ENCODE data around the gene ACBD6.
"Not testable (repeated sequence)": the region's sequence is repeated elsewhere in the genome, so short reads cannot be mapped to it uniquely, and the experiment has no call there.

The ACBD6 gene

GRCh38 chr1:180488661-180489060, 13.7 kb downstream of the ACBD6 start:
- no peak for DNase-seq

DNA sequence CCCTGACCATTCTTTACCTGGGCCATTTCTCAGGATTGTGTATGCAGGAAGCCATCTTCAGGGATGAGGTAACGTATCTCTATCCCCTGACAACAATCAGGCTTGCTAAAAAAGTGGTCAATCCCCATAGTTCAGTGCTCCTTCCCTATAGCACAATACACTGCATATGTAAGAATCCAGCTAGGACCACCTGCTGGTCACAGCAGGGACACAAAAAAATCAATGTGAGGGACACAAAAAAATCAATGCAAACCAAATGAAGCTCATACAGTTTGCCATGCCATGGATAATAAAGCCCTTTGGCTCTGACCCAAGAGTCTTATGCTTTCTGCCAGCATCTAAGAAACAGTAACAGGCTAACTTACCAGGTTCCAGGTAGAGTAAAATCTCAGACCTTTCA, 16.3 kb downstream of the ACBD6 start:
- no peak for DNase-seq

- DNase-seq: no peak
Measured at GRCh38 chr1:180484490-180484889, 17.9 kb downstream of the ACBD6 start.

GRCh38 chr1:180482425-180483275, 19.7 kb downstream of the ACBD6 start:
- no peak for DNase-seq

GRCh38 chr1:180470031-180470430, 32.3 kb downstream of the ACBD6 start:
- no peak for DNase-seq

GRCh38 chr1:180468311-180468710, 34.1 kb downstream of the ACBD6 start:
- DNase-seq: no peak

DNA sequence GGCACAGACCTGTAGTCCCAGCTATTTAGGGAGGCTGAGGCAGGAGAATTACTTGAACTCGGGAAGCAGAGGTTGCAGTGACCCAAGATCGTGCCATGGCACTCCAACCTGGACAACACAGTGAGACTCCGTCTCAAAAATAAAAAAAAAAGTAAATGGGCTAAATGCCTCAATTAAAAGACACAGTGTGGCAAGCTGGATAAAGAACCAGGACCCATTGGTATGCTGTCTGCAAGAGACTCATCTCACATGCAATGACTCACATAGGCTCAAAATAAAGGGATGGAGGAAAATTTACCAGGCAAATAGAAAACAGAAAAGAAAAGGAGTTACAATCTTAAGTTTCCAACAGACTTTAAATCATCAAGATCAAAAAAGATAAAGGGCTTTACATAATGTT, 40.3 kb downstream of the ACBD6 start:
- no peak for DNase-seq

GRCh38 chr1:180461682-180462081, 40.7 kb downstream of the ACBD6 start:
- DNase-seq: not testable (repeated sequence)

GRCh38 chr1:180458807-180459206, 43.6 kb downstream of the ACBD6 start:
- no peak for DNase-seq

DNA sequence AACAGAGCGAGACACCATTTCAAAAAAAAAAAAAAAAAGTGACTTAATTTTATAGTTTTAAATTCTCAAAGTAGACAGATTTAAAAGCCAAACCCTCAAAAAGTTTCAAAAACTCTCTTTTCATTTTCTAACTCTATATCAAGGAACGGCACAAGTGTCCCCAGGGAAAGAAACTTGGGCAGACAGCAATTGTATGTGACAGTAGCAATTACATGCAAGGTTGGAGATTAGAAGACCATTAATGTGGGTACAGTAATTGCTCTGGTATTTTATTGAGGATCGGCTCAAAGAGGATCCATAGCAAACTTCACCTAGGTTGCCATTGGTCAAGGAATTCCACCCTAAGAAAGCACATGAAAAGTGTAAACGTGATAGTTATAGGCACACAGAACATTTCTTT, 46.2 kb downstream of the ACBD6 start:
- no peak for DNase-seq

- DNase-seq: no peak
Measured at GRCh38 chr1:180451504-180451903, 50.9 kb downstream of the ACBD6 start.

- no peak for DNase-seq
Measured at GRCh38 chr1:180444522-180444921, 57.9 kb downstream of the ACBD6 start.

DNA sequence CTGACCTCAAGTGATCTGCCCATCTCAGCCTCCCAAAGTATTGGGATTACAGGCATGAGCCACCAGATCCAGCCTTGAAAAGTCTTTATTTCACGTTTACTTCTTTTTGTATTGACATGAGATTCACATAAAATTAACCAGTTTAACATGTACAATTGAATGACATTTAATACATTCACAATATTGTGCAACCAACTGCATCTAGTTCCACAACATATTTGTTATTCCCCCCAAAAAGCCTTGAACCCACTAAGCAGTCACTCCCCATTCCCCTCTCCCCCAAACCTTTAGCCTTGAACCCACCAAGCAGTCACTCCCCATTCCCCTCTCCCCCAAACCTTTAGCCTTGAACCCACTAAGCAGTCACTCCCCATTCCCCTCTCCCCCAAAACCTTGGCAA, 62.0 kb downstream of the ACBD6 start:
- DNase-seq: no peak

DNA sequence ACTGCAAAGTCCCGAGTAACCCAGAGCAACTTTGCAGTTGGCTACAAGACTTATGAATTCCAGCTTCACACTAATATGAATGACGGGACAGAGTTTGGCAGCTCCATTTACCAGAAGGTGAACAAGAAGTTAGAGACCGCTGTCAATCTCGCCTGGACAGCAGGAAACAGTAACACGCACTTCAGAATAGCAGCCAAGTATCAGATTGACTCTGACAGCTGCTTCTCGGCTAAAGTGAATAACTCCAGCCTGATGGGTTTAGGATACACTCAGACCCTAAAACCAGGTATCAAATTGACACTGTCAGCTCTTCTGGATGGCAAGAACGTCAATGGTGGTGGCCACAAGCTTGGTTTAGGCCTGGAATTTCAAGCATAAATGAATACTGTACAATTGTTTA, 66.8 kb downstream of the ACBD6 start:
- DNase-seq: no peak

- DNase-seq: no peak
Measured at GRCh38 chr1:180433873-180434272, 68.5 kb downstream of the ACBD6 start.

DNA sequence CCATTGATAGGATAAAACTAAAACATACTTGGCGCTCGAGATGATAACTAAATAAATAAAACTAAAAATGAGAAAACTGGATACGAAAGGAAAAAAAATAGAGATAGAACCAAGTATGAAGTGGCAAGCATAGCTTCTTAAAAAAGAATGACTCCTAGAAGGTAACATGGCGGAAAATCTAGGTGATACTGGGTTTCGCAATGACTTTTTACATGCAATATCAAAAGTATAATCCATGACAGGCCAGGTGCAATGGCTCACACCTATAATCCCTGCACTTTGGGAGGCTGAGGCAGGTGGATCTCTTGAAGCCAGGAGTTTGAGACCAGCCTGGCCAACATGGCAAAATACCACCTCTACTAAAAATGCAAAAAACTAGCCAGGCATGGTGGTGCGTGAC, 70.7 kb downstream of the ACBD6 start:
- no peak for DNase-seq

- no peak for DNase-seq
Measured at GRCh38 chr1:180428782-180429695, 73.3 kb downstream of the ACBD6 start.

- DNase-seq: no peak
Measured at GRCh38 chr1:180425952-180426351, 76.4 kb downstream of the ACBD6 start.

DNA sequence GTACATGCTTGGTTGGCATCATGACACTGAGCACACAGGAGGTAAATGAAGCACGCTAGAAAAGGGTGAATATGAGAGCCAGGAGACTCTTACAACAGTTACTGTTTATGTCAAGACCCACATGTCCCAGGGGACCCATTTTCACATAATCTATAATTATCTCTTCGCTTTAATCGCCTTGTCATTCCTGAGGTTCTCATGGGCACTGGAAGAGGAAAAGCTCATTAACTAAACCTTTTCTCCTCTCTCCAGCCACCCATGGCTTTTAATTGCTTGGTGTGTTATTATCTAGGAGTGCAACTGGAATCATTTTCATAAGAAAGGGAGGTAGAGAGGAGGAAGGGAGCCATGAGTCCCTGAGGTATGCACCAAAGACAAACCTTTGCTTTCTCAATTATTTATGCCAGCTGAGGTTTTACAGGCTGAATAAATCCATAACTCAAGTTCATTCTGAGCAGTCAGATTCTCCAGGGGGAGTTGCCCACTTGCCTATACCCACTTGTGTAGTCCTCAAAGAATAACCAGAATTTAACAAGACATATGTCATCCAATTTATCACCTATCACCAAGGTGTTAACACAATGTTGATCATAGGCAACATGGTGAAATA, 77.4 kb downstream of the ACBD6 start:
- DNase-seq: no peak

DNA sequence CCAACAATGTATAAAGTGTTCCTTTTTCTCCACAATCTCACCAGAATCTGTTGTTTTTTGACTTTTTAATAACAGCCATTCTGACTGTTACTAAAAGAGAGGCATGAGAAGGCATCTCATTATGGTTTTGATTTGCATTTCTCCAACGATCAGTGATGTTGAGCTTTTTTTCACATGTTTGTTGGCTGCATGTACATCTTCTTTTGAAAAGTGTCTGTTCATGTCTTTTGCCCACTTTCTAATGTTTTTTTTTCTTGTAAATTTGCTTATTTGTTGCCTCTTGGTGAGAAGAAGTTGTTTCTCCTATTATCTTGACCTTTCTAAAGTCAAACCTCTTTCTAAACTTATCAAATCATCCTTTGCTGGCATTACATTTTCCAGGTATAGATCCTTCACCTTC, 80.8 kb downstream of the ACBD6 start:
- no peak for DNase-seq

GRCh38 chr1:180421145-180421544, 81.2 kb downstream of the ACBD6 start:
- DNase-seq: not testable (repeated sequence)

- no peak for DNase-seq
Measured at GRCh38 chr1:180415985-180416633, 86.3 kb downstream of the ACBD6 start.

GRCh38 chr1:180415236-180415848, 87.0 kb downstream of the ACBD6 start:
- no peak for DNase-seq

All from activated CD4-positive, alpha-beta T cell treated with anti-CD3 and anti-CD28 coated beads for 48 hours (primary cell).